ENCODE measurements around the gene PLEKHA6.
"Not testable (repeated sequence)": the region's sequence is repeated elsewhere in the genome, so short reads cannot be mapped to it uniquely, and the experiment has no call there.

PLEKHA6 gene

DNA sequence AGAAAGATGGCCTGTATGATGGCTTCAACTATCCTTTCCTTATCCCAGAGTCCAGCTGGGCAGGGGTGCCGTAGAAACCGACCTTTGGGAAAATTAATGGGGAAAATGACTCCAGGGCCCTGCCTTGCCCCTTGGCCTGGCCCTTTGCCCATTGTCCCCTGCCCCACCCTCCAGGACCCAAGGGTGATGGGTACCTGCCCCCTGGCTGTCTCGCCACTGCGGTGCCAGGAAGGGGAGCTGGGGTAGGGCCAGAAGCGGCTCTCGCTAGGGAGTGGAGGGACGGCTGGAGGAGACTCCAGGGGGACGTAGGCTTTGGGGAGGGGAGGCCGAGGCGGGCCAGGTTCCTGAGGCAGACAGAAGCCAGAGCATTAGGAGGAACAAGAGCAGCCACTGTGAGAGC, 116.8 kb downstream of the PLEKHA6 start:
- no peak for ATAC-seq
- TF ChIP-seq PPARA (CRISPR knock-in tag; IDR thresholded peaks at IDR 0.05; ENCODE audit: borderline replicate concordance) (no peak), ZC3H10 (CRISPR knock-in tag; IDR thresholded peaks at IDR 0.05) (no peak), ARNTL (CRISPR knock-in tag; IDR thresholded peaks at IDR 0.05; ENCODE audit: borderline replicate concordance, low read depth) (no peak), ZNF8 (CRISPR knock-in tag; IDR thresholded peaks at IDR 0.05) (no peak)
- TF ChIP-seq, protein P1, sequence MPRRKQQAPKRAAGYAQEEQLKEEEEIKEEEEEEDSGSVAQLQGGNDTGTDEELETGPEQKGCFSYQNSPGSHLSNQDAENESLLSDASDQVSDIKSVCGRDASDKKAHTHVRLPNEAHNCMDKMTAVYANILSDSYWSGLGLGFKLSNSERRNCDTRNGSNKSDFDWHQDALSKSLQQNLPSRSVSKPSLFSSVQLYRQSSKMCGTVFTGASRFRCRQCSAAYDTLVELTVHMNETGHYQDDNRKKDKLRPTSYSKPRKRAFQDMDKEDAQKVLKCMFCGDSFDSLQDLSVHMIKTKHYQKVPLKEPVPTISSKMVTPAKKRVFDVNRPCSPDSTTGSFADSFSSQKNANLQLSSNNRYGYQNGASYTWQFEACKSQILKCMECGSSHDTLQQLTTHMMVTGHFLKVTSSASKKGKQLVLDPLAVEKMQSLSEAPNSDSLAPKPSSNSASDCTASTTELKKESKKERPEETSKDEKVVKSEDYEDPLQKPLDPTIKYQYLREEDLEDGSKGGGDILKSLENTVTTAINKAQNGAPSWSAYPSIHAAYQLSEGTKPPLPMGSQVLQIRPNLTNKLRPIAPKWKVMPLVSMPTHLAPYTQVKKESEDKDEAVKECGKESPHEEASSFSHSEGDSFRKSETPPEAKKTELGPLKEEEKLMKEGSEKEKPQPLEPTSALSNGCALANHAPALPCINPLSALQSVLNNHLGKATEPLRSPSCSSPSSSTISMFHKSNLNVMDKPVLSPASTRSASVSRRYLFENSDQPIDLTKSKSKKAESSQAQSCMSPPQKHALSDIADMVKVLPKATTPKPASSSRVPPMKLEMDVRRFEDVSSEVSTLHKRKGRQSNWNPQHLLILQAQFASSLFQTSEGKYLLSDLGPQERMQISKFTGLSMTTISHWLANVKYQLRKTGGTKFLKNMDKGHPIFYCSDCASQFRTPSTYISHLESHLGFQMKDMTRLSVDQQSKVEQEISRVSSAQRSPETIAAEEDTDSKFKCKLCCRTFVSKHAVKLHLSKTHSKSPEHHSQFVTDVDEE (CRISPR knock-in tag; IDR thresholded peaks at IDR 0.05), result no peak

DNA sequence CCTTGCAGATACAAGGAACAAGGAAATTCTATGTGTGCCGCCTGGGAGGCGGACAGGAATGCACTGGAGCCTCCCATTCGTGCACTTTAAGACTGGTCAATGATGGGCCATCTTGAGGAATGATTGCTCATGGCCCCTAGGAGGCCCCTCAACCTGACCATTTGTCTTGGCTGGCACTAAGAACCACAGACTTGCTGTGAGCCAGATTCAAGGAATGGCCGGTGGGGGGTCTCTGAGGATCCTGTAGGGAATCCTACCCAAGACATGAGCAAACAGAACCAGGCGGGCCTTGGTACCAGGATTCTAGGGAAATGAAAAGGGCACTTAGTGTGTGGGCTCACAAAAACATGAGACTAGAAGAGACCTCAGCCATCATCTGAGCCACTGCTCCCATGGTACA, 117.8 kb downstream of the PLEKHA6 start:
- no peak for ATAC-seq
- TF ChIP-seq ZNF8 (CRISPR knock-in tag; IDR thresholded peaks at IDR 0.05), result no peak

DNA sequence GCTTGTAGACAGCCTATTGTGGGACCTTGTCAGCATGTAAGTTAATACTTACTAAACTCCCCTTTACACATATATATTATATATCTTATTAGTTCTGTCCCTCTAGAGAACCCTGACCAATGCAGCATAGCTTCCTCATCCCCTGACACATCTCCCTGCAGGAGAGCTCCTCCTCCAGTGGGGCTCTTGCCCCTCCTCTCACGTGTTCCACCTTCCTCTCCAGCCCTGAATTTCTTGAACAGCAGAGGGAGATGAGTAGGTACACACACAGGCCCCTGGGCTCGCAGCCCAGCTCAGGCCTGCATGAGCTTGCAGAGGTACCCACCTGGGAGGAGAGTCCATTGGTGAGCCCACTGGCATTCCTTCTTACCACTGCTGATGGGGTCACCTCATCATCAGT, 118.7 kb downstream of the PLEKHA6 start:
- TF ChIP-seq RARB (CRISPR knock-in tag; IDR thresholded peaks at IDR 0.05), result no peak
- no peak for TF ChIP-seq ZNF70 (CRISPR knock-in tag; IDR thresholded peaks at IDR 0.05)
- TF ChIP-seq ISL1 (CRISPR knock-in tag; IDR thresholded peaks at IDR 0.05), result no peak
- no peak for TF ChIP-seq ZC3H10 (CRISPR knock-in tag; IDR thresholded peaks at IDR 0.05)
- TF ChIP-seq, protein P2, sequence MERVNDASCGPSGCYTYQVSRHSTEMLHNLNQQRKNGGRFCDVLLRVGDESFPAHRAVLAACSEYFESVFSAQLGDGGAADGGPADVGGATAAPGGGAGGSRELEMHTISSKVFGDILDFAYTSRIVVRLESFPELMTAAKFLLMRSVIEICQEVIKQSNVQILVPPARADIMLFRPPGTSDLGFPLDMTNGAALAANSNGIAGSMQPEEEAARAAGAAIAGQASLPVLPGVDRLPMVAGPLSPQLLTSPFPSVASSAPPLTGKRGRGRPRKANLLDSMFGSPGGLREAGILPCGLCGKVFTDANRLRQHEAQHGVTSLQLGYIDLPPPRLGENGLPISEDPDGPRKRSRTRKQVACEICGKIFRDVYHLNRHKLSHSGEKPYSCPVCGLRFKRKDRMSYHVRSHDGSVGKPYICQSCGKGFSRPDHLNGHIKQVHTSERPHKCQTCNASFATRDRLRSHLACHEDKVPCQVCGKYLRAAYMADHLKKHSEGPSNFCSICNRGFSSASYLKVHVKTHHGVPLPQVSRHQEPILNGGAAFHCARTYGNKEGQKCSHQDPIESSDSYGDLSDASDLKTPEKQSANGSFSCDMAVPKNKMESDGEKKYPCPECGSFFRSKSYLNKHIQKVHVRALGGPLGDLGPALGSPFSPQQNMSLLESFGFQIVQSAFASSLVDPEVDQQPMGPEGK (CRISPR knock-in tag; IDR thresholded peaks at IDR 0.05; ENCODE audit: borderline replicate concordance), result no peak
- TF ChIP-seq, protein P3, sequence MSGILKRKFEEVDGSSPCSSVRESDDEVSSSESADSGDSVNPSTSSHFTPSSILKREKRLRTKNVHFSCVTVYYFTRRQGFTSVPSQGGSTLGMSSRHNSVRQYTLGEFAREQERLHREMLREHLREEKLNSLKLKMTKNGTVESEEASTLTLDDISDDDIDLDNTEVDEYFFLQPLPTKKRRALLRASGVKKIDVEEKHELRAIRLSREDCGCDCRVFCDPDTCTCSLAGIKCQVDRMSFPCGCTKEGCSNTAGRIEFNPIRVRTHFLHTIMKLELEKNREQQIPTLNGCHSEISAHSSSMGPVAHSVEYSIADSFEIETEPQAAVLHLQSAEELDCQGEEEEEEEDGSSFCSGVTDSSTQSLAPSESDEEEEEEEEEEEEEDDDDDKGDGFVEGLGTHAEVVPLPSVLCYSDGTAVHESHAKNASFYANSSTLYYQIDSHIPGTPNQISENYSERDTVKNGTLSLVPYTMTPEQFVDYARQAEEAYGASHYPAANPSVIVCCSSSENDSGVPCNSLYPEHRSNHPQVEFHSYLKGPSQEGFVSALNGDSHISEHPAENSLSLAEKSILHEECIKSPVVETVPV (CRISPR knock-in tag; IDR thresholded peaks at IDR 0.05), result no peak
- TF ChIP-seq ZNF565 (CRISPR knock-in tag; conservative IDR thresholded peaks at IDR 0.05; ENCODE audit: low read depth), result no peak
- TF ChIP-seq ESRRG (CRISPR knock-in tag; IDR thresholded peaks at IDR 0.05), result no peak
- no peak for TF ChIP-seq ARNTL (CRISPR knock-in tag; IDR thresholded peaks at IDR 0.05; ENCODE audit: borderline replicate concordance, low read depth)
- ATAC-seq, result peak; percentile 55; the same call in 2 of the 3 replicates

DNA sequence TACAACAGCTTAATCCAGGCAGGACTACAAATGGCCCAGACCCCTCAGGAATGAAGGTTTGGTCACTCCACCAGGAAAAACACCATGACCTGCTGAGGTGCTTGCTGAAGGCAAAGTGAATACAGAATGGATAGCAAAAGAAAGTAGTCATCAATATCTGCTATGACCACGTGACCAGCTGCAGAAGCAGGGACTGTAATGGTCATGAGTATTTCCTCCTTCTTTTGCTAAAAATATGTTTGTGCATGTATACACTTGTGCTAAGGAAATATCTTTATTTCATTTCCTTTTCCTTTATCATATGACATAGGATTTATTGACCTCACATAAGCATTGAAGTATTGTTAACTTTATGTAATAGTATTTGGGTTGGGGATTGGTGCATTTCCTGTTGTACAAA, 119.5 kb downstream of the PLEKHA6 start:
- TF ChIP-seq RARB (CRISPR knock-in tag; IDR thresholded peaks at IDR 0.05), result no peak
- TF ChIP-seq, protein P4, sequence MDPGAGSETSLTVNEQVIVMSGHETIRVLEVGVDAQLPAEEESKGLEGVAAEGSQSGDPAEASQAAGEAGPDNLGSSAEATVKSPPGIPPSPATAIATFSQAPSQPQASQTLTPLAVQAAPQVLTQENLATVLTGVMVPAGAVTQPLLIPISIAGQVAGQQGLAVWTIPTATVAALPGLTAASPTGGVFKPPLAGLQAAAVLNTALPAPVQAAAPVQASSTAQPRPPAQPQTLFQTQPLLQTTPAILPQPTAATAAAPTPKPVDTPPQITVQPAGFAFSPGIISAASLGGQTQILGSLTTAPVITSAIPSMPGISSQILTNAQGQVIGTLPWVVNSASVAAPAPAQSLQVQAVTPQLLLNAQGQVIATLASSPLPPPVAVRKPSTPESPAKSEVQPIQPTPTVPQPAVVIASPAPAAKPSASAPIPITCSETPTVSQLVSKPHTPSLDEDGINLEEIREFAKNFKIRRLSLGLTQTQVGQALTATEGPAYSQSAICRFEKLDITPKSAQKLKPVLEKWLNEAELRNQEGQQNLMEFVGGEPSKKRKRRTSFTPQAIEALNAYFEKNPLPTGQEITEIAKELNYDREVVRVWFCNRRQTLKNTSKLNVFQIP (CRISPR knock-in tag; IDR thresholded peaks at IDR 0.05; ENCODE audit: borderline replicate concordance, low read depth), result no peak
- ATAC-seq, result no peak

DNA sequence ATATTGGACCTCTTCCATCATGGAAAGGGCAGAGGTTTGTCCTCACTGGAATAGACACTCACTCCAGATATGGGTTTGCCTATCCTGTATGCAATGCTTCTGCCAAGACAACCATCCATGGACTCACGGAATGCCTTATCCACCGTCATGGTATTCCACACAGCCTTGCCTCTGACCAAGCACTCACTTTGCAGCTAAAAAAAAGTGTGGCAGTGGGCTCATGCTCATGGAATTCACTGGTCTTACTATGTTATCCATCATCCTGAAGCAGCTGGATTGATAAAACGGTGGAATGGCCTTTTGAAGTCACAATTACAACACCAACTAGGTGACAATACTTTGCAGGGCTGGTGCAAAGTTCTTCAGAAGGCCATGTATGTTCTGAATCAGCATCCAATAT, 120.3 kb downstream of the PLEKHA6 start:
- not testable (repeated sequence) for ATAC-seq

DNA sequence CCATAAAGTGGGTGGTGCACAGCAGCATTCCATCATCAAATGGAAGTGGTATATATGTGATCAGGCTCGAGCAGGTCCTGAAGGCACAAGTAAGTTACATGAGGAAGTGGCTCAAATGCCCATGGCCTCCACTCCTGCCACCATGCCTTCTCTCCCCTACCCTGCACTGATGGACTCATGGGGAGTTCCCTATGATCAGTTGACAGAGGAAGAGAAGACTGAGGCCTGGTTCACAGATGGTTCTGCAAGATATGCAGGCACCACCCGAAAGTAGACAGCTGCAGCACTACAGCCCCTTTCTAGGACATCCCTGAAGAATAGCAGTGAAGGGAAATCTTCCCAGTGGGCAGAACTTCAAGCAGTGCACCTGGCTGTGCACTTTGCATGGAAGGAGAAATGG, 121.2 kb downstream of the PLEKHA6 start:
- ATAC-seq, result not testable (repeated sequence)

DNA sequence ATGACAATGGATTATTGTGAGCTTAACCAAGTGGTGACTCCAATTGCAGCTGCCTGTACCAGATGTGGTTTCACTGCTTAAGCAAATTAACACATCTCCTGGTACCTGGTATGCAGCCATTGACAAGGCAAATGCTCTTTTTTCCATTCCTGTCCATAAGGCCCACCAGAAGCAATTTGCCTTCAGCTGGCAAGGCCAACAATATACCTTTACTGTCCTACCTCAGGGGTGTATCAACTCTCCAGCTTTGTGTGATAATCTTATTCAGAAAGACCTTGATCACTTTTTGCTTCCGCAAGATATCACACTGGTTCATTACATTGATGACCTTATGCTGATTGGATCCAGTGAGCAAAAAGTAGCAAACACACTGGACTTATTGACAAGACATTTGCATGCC, 122.2 kb downstream of the PLEKHA6 start:
- ATAC-seq, result not testable (repeated sequence)

DNA sequence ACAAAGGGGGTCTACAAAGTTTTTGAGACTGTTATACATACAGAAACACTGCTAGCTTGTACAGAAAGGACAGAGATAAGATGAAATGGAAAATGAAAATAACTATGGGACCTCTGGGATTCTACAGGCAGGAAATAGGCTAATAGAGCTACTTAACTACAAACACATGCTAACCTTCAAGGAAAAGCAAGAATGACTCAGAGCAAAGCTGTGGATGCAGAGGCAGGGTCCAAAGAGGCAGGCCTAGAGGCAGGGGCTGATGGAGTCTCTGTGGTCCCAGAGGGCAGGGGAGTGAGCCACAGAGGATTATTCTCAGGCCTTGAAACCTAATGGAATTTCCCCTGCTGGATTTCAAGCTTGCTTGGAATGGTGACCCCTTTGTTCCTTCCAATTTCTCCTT, 127.2 kb downstream of the PLEKHA6 start:
- ATAC-seq, result peak; percentile 71
- TF ChIP-seq ZFP30 (CRISPR knock-in tag; IDR thresholded peaks at IDR 0.05) (no peak), ARNTL (CRISPR knock-in tag; IDR thresholded peaks at IDR 0.05; ENCODE audit: borderline replicate concordance, low read depth) (no peak)
- TF ChIP-seq, protein P4 (CRISPR knock-in tag; IDR thresholded peaks at IDR 0.05; ENCODE audit: borderline replicate concordance, low read depth), result no peak
- TF ChIP-seq, protein P5, sequence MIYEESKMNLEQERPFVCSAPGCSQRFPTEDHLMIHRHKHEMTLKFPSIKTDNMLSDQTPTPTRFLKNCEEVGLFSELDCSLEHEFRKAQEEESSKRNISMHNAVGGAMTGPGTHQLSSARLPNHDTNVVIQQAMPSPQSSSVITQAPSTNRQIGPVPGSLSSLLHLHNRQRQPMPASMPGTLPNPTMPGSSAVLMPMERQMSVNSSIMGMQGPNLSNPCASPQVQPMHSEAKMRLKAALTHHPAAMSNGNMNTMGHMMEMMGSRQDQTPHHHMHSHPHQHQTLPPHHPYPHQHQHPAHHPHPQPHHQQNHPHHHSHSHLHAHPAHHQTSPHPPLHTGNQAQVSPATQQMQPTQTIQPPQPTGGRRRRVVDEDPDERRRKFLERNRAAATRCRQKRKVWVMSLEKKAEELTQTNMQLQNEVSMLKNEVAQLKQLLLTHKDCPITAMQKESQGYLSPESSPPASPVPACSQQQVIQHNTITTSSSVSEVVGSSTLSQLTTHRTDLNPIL (CRISPR knock-in tag; IDR thresholded peaks at IDR 0.05; ENCODE audit: low read depth), result no peak
- TF ChIP-seq, protein P1 (CRISPR knock-in tag; IDR thresholded peaks at IDR 0.05), result no peak
